ENCODE results near the gene SCN1B. TPM values are rescaled to one million over a fixed set of nuclear protein-coding genes. Genes with fewer than 3 reads are reported as not detected.

Gene SCN1B
- total and polyA plus RNA-seq, 2 of the 13 experiments (the other 11 are each of a cell fraction or from before 2014, with no cell fraction given): 2.7 to 20.1 TPM

DNA sequence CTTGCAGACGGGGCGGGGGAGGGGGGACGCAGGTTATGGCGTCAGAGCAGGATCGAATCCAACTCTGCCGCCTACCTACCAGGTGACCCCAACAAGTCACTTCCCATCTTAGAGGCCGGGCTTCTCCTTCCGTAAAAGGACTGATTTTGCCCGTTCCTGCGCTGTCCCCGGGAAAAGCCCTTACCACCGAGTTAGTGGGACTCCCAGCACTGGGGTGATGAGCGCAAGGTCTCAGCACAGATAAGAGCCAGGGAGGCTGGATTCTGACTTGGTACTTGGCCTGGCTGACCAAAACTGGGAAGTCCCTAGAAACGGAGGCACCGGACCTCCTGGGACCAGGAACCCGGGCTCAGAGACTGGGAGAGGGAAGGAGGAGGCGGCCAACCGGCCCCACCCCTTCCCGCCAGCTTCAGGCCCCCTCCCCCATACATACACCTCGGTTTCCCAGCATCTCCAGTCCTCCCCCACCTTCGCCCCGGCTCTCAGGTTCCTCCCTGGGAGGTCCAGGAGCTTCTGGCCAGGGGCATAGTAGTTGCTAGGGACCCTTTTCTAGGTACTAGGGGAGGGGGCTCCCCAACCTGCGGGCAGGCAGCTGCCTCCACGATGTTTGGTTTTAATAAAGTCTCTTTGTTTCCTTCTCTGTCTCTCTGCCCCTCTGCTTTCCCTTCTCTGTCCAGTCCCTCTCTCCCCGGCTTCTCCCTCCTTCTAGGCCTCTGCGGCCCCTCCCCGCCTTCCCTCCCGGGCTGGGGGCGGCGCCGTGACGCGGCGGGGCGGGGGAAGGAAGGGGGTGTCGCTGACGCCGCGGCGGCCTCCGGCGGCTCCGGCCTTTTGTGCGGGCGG is 30.6 kb upstream of the SCN1B start, which contains the start of gene GRAMD1A (continued):
- TF ChIP-seq, protein P1, sequence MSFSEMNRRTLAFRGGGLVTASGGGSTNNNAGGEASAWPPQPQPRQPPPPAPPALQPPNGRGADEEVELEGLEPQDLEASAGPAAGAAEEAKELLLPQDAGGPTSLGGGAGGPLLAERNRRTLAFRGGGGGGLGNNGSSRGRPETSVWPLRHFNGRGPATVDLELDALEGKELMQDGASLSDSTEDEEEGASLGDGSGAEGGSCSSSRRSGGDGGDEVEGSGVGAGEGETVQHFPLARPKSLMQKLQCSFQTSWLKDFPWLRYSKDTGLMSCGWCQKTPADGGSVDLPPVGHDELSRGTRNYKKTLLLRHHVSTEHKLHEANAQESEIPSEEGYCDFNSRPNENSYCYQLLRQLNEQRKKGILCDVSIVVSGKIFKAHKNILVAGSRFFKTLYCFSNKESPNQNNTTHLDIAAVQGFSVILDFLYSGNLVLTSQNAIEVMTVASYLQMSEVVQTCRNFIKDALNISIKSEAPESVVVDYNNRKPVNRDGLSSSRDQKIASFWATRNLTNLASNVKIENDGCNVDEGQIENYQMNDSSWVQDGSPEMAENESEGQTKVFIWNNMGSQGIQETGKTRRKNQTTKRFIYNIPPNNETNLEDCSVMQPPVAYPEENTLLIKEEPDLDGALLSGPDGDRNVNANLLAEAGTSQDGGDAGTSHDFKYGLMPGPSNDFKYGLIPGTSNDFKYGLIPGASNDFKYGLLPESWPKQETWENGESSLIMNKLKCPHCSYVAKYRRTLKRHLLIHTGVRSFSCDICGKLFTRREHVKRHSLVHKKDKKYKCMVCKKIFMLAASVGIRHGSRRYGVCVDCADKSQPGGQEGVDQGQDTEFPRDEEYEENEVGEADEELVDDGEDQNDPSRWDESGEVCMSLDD (CRISPR knock-in tag; IDR thresholded peaks at IDR 0.05; ENCODE audit: borderline replicate concordance): peak; percentile 55; the same call in 1 of the 2 replicates
- TF ChIP-seq ZNF607 (CRISPR knock-in tag; IDR thresholded peaks at IDR 0.05; ENCODE audit: borderline replicate concordance) (0 out of 2 replicates have a peak, but pooled peaks have one; percentile 35), KLF12 (CRISPR knock-in tag; IDR thresholded peaks at IDR 0.05; ENCODE audit: borderline replicate concordance) (no peak), ZNF3 (CRISPR knock-in tag; IDR thresholded peaks at IDR 0.05) (no peak), MEIS2 (CRISPR knock-in tag; IDR thresholded peaks at IDR 0.05) (no peak), ZNF468 (CRISPR knock-in tag; IDR thresholded peaks at IDR 0.05) (no peak), ELK4 (CRISPR knock-in tag; IDR thresholded peaks at IDR 0.05; ENCODE audit: borderline replicate concordance) (no peak), NCOR1 (IDR thresholded peaks at IDR 0.05; ENCODE audit: borderline replicate concordance, low read length) (no peak), KLF11 (CRISPR knock-in tag; IDR thresholded peaks at IDR 0.05) (0 out of 2 replicates have a peak, but pooled peaks have one; percentile 19), ZNF616 (CRISPR knock-in tag; IDR thresholded peaks at IDR 0.05; ENCODE audit: low read depth) (no peak), NFKB2 (CRISPR knock-in tag; IDR thresholded peaks at IDR 0.05; ENCODE audit: borderline replicate concordance) (peak; percentile 68; the same call in 1 of the 2 replicates), ZNF839 (CRISPR knock-in tag; IDR thresholded peaks at IDR 0.05; ENCODE audit: borderline replicate concordance) (no peak), GPN1 (CRISPR knock-in tag; IDR thresholded peaks at IDR 0.05; ENCODE audit: borderline replicate concordance) (no peak), TFDP1 (CRISPR knock-in tag; IDR thresholded peaks at IDR 0.05; ENCODE audit: borderline replicate concordance) (no peak), YEATS2 (CRISPR knock-in tag; IDR thresholded peaks at IDR 0.05; ENCODE audit: borderline replicate concordance) (0 out of 2 replicates have a peak, but pooled peaks have one; percentile 37), ZNF766 (CRISPR knock-in tag; IDR thresholded peaks at IDR 0.05; ENCODE audit: borderline replicate concordance) (0 out of 2 replicates have a peak, but pooled peaks have one; percentile 33)
- TF ChIP-seq, protein P2, sequence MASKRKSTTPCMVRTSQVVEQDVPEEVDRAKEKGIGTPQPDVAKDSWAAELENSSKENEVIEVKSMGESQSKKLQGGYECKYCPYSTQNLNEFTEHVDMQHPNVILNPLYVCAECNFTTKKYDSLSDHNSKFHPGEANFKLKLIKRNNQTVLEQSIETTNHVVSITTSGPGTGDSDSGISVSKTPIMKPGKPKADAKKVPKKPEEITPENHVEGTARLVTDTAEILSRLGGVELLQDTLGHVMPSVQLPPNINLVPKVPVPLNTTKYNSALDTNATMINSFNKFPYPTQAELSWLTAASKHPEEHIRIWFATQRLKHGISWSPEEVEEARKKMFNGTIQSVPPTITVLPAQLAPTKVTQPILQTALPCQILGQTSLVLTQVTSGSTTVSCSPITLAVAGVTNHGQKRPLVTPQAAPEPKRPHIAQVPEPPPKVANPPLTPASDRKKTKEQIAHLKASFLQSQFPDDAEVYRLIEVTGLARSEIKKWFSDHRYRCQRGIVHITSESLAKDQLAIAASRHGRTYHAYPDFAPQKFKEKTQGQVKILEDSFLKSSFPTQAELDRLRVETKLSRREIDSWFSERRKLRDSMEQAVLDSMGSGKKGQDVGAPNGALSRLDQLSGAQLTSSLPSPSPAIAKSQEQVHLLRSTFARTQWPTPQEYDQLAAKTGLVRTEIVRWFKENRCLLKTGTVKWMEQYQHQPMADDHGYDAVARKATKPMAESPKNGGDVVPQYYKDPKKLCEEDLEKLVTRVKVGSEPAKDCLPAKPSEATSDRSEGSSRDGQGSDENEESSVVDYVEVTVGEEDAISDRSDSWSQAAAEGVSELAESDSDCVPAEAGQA (IDR thresholded peaks at IDR 0.05; ENCODE audit: low read depth): peak; percentile 84
- TF ChIP-seq, protein P2 (CRISPR knock-in tag; IDR thresholded peaks at IDR 0.05; ENCODE audit: borderline replicate concordance): no peak
